ENCODE results near the gene AIMP2. TPM values are rescaled to one million over a fixed set of nuclear protein-coding genes. Genes with fewer than 3 reads are reported as not detected.
A peak's percentile ranks its signal among the peaks of the same experiment; 100 is the strongest.
"Not testable (repeated sequence)": the region's sequence is repeated elsewhere in the genome, so short reads cannot be mapped to it uniquely, and the experiment has no call there.

Gene AIMP2
- total RNA-seq, 4 donors from 2014 or later = 25.1 to 52.2 (median 38.1) TPM

GRCh38 chr7:5997210-5997808 lies 11.8 kb upstream of the AIMP2 start:
- H3K27me3 ChIP-seq = no peaks in the 10 kb centered on the region
- peak; percentile 66 for ATAC-seq
- H3K4me1 ChIP-seq = peaks cover 0 to 6% (median 0%) of the 10 kb centered on the region in 3 donors
- WGBS, 2 donors (ENCODE audit: low coverage in 1 of 2) = 46 to 47% methylated on average over 6 to 10 of the region's 10 CpGs
- H3K4me3 ChIP-seq = no peak overlapping the region
- peak overlapping the region in 3 of 4 donors; percentile 19 to 50 (median 31) for H3K27ac ChIP-seq
- H3K36me3 ChIP-seq = peaks cover 0 to 89% of the 10 kb centered on the region in 2 donors
- H3K9me3 ChIP-seq = no peaks in the 10 kb centered on the region
- TF ChIP-seq EP300 (IDR thresholded peaks at IDR 0.05) (no peak), CTCF (IDR thresholded peaks at IDR 0.05) (peak; percentile 37 to 66 (median 58)), POLR2A (IDR thresholded peaks at IDR 0.05) (no peak)

GRCh38 chr7:6007386-6007785 lies 1.7 kb upstream of the AIMP2 start:
- TF ChIP-seq POLR2A (IDR thresholded peaks at IDR 0.05) = no peak
- no peak for TF ChIP-seq EP300 (IDR thresholded peaks at IDR 0.05)
- no peak for TF ChIP-seq POLR2AphosphoS5 (IDR thresholded peaks at IDR 0.05)
- no peak for TF ChIP-seq CTCF (IDR thresholded peaks at IDR 0.05)
- no peak for ATAC-seq
- no peak overlapping the region for H3K4me3 ChIP-seq
- H3K36me3 ChIP-seq = peaks cover 0 to 38% of the 10 kb centered on the region in 2 donors
- H3K9me3 ChIP-seq = no peaks in the 10 kb centered on the region
- peaks cover 0 to 42% (median 12%) of the 10 kb centered on the region in 3 donors for H3K4me1 ChIP-seq
- H3K27ac ChIP-seq = no peak overlapping the region
- no peaks in the 10 kb centered on the region for H3K27me3 ChIP-seq
- WGBS, 2 donors (ENCODE audit: low coverage in 1 of 2) = 76 to 79% methylated on average over 4 of the region's 4 CpGs

- ATAC-seq = not testable (repeated sequence)
Observed at GRCh38 chr7:6007835-6008590, 1.1 kb upstream of the AIMP2 start.

GRCh38 chr7:6010370-6010769 lies 1.3 kb downstream of the AIMP2 start:
- Histone ChIP-seq H3K36me3 (peaks cover 0 to 22% of the 10 kb centered on the region in 2 donors), H3K4me3 (peak overlapping the region in 1 of 2 donors; percentile 78), H3K4me1 (peaks cover 0 to 51% (median 12%) of the 10 kb centered on the region in 3 donors), H3K27ac (peak overlapping the region in 2 of 4 donors; percentile 88 to 96)
- not testable (repeated sequence) for ATAC-seq, H3K27me3 ChIP-seq, H3K9me3 ChIP-seq
- 87% methylated on average over 8 of the region's 8 CpGs; no CpG with 5 or more reads in 1 of the 2 donors for whole genome bisulfite sequencing, 2 donors (ENCODE audit: low coverage in 1 of 2)

More at GRCh38 chr7:6007835-6008590, 1.1 kb upstream of the AIMP2 start:
- 34 to 40% methylated on average over 20 to 24 of the region's 27 CpGs for WGBS, 2 donors (ENCODE audit: low coverage in 1 of 2)
- Histone ChIP-seq H3K27ac (peak overlapping the region in 2 of 4 donors; percentile 88 to 96), H3K36me3 (peaks cover 0 to 32% of the 10 kb centered on the region in 2 donors), H3K4me3 (peak overlapping the region; percentile 78 to 80), H3K4me1 (peaks cover 0 to 46% (median 12%) of the 10 kb centered on the region in 3 donors)
- H3K9me3 ChIP-seq, H3K27me3 ChIP-seq: not testable (repeated sequence)

- Histone ChIP-seq H3K9me3 (no peaks in the 10 kb centered on the region), H3K4me3 (no peak overlapping the region), H3K27me3 (no peaks in the 10 kb centered on the region), H3K36me3 (peaks cover 0 to 28% of the 10 kb centered on the region in 2 donors), H3K27ac (no peak overlapping the region), H3K4me1 (peaks cover 0 to 63% (median 12%) of the 10 kb centered on the region in 3 donors)
- no peak for ATAC-seq
- TF ChIP-seq POLR2A (IDR thresholded peaks at IDR 0.05) = no peak
- no peak for TF ChIP-seq EP300 (IDR thresholded peaks at IDR 0.05)
- no peak for TF ChIP-seq CTCF (IDR thresholded peaks at IDR 0.05)
- no peak for TF ChIP-seq POLR2AphosphoS5 (IDR thresholded peaks at IDR 0.05)
- WGBS, 2 donors (ENCODE audit: low coverage in 1 of 2) = 71 to 83% methylated on average over 1 of the region's 2 CpGs
Observed at GRCh38 chr7:6011541-6011940, 2.5 kb downstream of the AIMP2 start.

All from gastroesophageal sphincter (tissue), 4 donors.